Activated T-cell treated with anti-CD3 and anti-CD28 coated beads, Interleukin-2, amount 50 U/mL, for 24 hours (primary cell): ENCODE data around the gene RESF1.

Experiments
- DNase-seq: peaks from one replicate; pipeline ENCODE4 v3.0.0-alpha.2; 2020
- H3K27ac Mint-ChIP-seq: 2 replicates; pipeline ENCODE4 v1.8.0; 2020; ENCODE audit warnings: mild to moderate bottlenecking, mixed read lengths
- H3K27me3 Mint-ChIP-seq: 2 replicates; pipeline ENCODE4 v1.8.0; 2020; ENCODE audit warnings: mixed read lengths
- H3K36me3 Mint-ChIP-seq: 2 replicates; pipeline ENCODE4 v1.8.0; 2020; ENCODE audit warnings: low read depth, mixed read lengths
- H3K4me1 Mint-ChIP-seq: 2 replicates; pipeline ENCODE4 v1.8.0; 2020; ENCODE audit warnings: low read depth, mixed read lengths
- H3K4me3 Mint-ChIP-seq: 2 replicates; pipeline ENCODE4 v1.8.0; 2020; ENCODE audit warnings: mild to moderate bottlenecking, moderate library complexity, mixed read lengths
- H3K9me3 Mint-ChIP-seq: 2 replicates; pipeline ENCODE4 v1.8.0; 2020; ENCODE audit warnings: mixed read lengths

Gene RESF1

DNA sequence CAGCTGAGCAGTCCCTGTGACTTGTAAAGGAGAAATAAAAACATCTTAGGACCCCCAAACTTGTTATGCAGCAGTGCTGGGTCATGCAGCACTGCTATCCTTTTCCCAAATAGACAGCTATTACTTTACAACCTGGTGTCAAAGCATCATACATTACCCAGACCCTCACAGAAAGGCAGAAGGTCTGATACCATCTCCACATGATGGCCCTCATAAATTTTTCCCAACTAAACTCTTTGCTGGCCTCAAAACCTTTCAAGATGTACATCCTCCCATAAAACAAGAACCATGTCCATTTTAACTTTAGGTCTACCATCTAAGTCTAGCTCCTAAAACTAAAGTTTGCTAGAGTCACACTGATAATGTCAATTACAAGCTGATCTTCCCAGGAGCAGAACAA, 8.7 kb upstream of the RESF1 start:
- no peak for DNase-seq
- peak overlapping the region; percentile 16 for H3K27ac Mint-ChIP-seq
- H3K9me3 Mint-ChIP-seq: peaks cover 28% of the 10 kb centered on the region
- H3K36me3 Mint-ChIP-seq: peaks cover 37% of the 10 kb centered on the region
- H3K4me3 Mint-ChIP-seq: no peak overlapping the region
- H3K4me1 Mint-ChIP-seq: peaks cover 36% of the 10 kb centered on the region
- no peaks in the 10 kb centered on the region for H3K27me3 Mint-ChIP-seq

- Mint-ChIP-seq H3K9me3 (peaks cover 31% of the 10 kb centered on the region), H3K27ac (peak overlapping the region; percentile 78), H3K4me1 (peaks cover 40% of the 10 kb centered on the region), H3K36me3 (peaks cover 40% of the 10 kb centered on the region), H3K27me3 (no peaks in the 10 kb centered on the region), H3K4me3 (peak overlapping the region; percentile 30)
- DNase-seq: no peak
These were observed 8.2 kb upstream of the RESF1 start for GRCh38 chr12:31951008-31951407.

- Mint-ChIP-seq H3K4me1 (peaks cover 47% of the 10 kb centered on the region), H3K36me3 (peaks cover 45% of the 10 kb centered on the region), H3K27ac (no peak overlapping the region), H3K9me3 (peaks cover 34% of the 10 kb centered on the region), H3K4me3 (no peak overlapping the region), H3K27me3 (no peaks in the 10 kb centered on the region)
- no peak for DNase-seq
These were observed 7.3 kb upstream of the RESF1 start for GRCh38 chr12:31951939-31952338.

- no peak overlapping the region for H3K4me3 Mint-ChIP-seq
- no peak for DNase-seq
- peaks cover 31% of the 10 kb centered on the region for H3K9me3 Mint-ChIP-seq
- peaks cover 46% of the 10 kb centered on the region for H3K36me3 Mint-ChIP-seq
- peaks cover 52% of the 10 kb centered on the region for H3K4me1 Mint-ChIP-seq
- H3K27me3 Mint-ChIP-seq: no peaks in the 10 kb centered on the region
- H3K27ac Mint-ChIP-seq: no peak overlapping the region
These were observed 6.8 kb upstream of the RESF1 start for GRCh38 chr12:31952418-31952817.

- DNase-seq: no peak
- peaks cover 48% of the 10 kb centered on the region for H3K36me3 Mint-ChIP-seq
- no peak overlapping the region for H3K4me3 Mint-ChIP-seq
- H3K4me1 Mint-ChIP-seq: peaks cover 60% of the 10 kb centered on the region
- H3K27me3 Mint-ChIP-seq: no peaks in the 10 kb centered on the region
- H3K9me3 Mint-ChIP-seq: peaks cover 15% of the 10 kb centered on the region
- peak overlapping the region; percentile 26 for H3K27ac Mint-ChIP-seq
These were observed 4.0 kb upstream of the RESF1 start for GRCh38 chr12:31954925-31955858.

GRCh38 chr12:31958569-31959160, 550 bp upstream of the RESF1 start:
- Mint-ChIP-seq H3K27me3 (no peaks in the 10 kb centered on the region), H3K36me3 (peaks cover 68% of the 10 kb centered on the region), H3K27ac (peak overlapping the region; percentile 93), H3K4me3 (peak overlapping the region; percentile 89), H3K4me1 (peaks cover 72% of the 10 kb centered on the region), H3K9me3 (peaks cover 8% of the 10 kb centered on the region)
- DNase-seq: no peak

DNA sequence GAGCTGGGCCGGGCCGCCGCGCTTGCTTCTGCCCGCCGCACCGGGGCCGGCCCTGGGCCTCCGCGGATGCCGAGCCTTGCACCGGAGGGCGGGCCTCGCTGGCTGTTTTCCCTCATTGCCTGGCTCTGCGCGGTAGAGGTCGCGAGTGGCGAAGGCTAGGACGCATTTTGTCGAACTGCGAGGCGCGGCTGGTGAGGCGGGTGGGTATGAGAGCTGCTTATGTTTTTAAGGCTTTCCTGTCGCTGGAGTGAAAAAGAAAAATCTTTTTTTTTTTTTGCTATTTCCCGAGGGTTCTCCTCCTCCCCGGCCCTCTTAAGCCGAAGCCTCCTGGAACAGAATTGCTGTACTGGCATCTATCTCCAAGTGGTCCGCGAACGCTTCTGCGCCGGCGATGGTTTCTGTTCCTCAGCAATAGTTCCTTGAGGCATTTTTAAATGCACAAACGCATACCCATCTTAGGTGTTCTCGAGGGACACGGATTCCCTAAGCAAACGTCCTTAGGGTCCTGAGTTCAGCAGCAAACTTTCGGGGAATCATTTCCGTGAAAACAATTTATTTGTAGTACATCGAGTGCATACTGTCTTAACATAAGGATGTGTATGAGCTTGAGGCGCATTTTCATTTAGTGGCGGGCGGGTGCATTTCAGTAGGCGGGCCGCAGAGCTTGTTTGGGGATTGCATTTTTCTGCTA, 631 bp downstream of the RESF1 start:
- Mint-ChIP-seq H3K36me3 (peaks cover 78% of the 10 kb centered on the region), H3K9me3 (peaks cover 15% of the 10 kb centered on the region), H3K4me1 (peaks cover 78% of the 10 kb centered on the region), H3K27ac (peak overlapping the region; percentile 96), H3K4me3 (peak overlapping the region; percentile 96), H3K27me3 (no peaks in the 10 kb centered on the region)
- no peak for DNase-seq

- Mint-ChIP-seq H3K27me3 (no peaks in the 10 kb centered on the region), H3K36me3 (peaks cover 82% of the 10 kb centered on the region), H3K4me1 (peaks cover 78% of the 10 kb centered on the region), H3K4me3 (peak overlapping the region; percentile 96), H3K27ac (peak overlapping the region; percentile 96), H3K9me3 (peaks cover 12% of the 10 kb centered on the region)
- DNase-seq: no peak
These were observed 1.9 kb downstream of the RESF1 start for GRCh38 chr12:31961137-31961536.

DNA sequence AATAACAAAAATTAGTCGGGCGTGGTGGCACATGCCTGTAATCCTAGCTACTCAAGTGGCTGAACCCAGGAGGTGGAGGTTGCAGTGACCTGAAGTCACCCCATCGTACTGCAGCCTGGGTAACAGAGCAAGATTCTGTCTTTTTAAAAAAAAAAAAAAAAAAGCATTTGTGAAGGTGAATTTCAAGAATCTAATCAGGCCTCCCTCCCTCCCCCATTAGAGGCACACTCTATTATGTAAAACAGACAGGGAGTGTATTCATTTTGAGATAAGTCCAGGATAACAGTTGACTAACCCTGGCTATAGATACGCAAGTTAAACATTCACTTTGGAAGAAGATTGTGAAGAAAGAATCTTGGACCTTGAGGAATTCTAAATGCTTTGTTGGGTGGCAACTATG, 2.9 kb downstream of the RESF1 start:
- peaks cover 86% of the 10 kb centered on the region for H3K36me3 Mint-ChIP-seq
- H3K4me1 Mint-ChIP-seq: peaks cover 80% of the 10 kb centered on the region
- H3K9me3 Mint-ChIP-seq: peaks cover 9% of the 10 kb centered on the region
- no peaks in the 10 kb centered on the region for H3K27me3 Mint-ChIP-seq
- peak overlapping the region; percentile 96 for H3K27ac Mint-ChIP-seq
- H3K4me3 Mint-ChIP-seq: peak overlapping the region; percentile 96
- DNase-seq: no peak

GRCh38 chr12:31964280-31964679, 5.1 kb downstream of the RESF1 start:
- Mint-ChIP-seq H3K36me3 (peaks cover 92% of the 10 kb centered on the region), H3K27me3 (no peaks in the 10 kb centered on the region), H3K9me3 (peaks cover 9% of the 10 kb centered on the region), H3K4me1 (peaks cover 84% of the 10 kb centered on the region), H3K27ac (peak overlapping the region; percentile 96), H3K4me3 (peak overlapping the region; percentile 30)
- no peak for DNase-seq

DNA sequence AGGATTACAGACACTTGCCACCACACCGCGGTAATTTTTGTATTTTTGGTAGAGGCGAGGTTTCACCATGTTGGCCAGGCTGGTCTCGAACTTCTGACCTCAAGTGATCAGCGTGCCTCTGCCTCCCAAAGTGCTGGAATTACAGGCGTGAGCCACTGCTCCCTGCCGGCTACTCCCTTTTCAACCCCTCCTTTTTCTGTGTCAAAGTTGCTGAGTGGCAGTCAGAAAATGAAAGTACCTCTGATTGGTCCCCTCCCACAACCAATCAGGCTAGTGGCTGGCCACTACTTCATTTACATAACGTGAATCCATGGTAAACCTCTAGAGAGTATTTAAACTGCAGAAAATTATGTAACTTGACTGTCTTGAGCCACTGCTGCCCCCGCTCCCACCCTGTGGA, 5.9 kb downstream of the RESF1 start:
- no peaks in the 10 kb centered on the region for H3K27me3 Mint-ChIP-seq
- H3K4me3 Mint-ChIP-seq: peak overlapping the region; percentile 53
- peak overlapping the region; percentile 96 for H3K27ac Mint-ChIP-seq
- H3K9me3 Mint-ChIP-seq: peaks cover 9% of the 10 kb centered on the region
- H3K4me1 Mint-ChIP-seq: peaks cover 90% of the 10 kb centered on the region
- DNase-seq: peak; percentile 42
- H3K36me3 Mint-ChIP-seq: peaks cover 96% of the 10 kb centered on the region

- H3K9me3 Mint-ChIP-seq: peaks cover 15% of the 10 kb centered on the region
- H3K4me3 Mint-ChIP-seq: peak overlapping the region; percentile 53
- peak overlapping the region; percentile 96 for H3K27ac Mint-ChIP-seq
- H3K4me1 Mint-ChIP-seq: peaks cover 86% of the 10 kb centered on the region
- peaks cover 96% of the 10 kb centered on the region for H3K36me3 Mint-ChIP-seq
- no peak for DNase-seq
- H3K27me3 Mint-ChIP-seq: no peaks in the 10 kb centered on the region
These were observed 7.5 kb downstream of the RESF1 start for GRCh38 chr12:31966558-31967205.

DNA sequence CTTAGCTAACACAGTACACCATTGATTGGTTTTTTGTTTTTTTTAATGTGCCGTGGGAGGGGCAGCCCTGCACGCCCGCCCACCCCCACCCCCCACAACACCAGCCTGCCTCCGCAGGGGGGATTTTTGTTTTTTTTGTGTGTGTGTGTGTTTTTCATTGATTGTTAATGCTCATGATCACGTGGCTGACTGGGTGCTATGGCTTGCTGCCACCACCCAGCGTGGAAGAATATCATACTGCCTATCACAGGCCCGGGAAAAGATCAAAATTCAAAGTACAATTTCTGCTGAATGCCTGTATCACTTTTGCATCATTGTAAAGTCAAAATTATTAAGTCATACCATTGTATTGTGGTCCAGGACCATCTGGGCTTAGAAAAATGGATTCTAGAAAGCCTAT, 8.3 kb downstream of the RESF1 start:
- peaks cover 21% of the 10 kb centered on the region for H3K9me3 Mint-ChIP-seq
- peak overlapping the region; percentile 46 for H3K4me3 Mint-ChIP-seq
- no peaks in the 10 kb centered on the region for H3K27me3 Mint-ChIP-seq
- DNase-seq: no peak
- peaks cover 78% of the 10 kb centered on the region for H3K4me1 Mint-ChIP-seq
- peak overlapping the region; percentile 96 for H3K27ac Mint-ChIP-seq
- H3K36me3 Mint-ChIP-seq: peaks cover 96% of the 10 kb centered on the region

DNA sequence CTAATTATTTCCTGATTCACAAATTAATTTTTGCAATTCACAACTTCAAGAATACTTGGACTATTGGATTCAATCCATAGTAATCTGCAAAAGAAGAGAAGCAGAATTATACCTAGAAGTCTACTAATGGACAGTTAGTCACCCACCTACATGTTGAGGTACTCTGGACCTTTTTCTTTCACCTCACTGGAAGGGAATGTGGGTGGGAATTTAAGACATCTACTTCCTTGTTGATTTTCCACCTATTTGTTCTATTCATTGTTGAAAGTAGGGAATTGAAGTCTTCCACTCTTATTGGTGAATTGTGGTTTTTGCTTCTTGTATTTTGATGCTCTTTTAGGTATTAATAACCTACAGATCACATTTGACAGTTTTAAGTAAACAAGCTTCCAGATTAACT, 11.0 kb downstream of the RESF1 start:
- no peak overlapping the region for H3K4me3 Mint-ChIP-seq
- peaks cover 24% of the 10 kb centered on the region for H3K9me3 Mint-ChIP-seq
- H3K27ac Mint-ChIP-seq: peak overlapping the region; percentile 68
- H3K27me3 Mint-ChIP-seq: no peaks in the 10 kb centered on the region
- no peak for DNase-seq
- H3K36me3 Mint-ChIP-seq: peaks cover 97% of the 10 kb centered on the region
- peaks cover 62% of the 10 kb centered on the region for H3K4me1 Mint-ChIP-seq
